Right lobe of liver (tissue), 6 donors: Measurements from ENCODE around the gene NFKB1. TPM values are rescaled to one million over a fixed set of nuclear protein-coding genes. Genes with fewer than 3 reads are reported as not detected.

Source experiments
- ATAC-seq, 4 donors: fragments of 200-7000 bp; cut with Tn5 transposase; one replicate each; pipeline ENCODE4 v1.9.1; 2020; ENCODE audit warnings: mild to moderate bottlenecking in 4 of 4, moderate library complexity in 4 of 4
- DNase-seq, 3 donors: peaks; one replicate each; pipeline ENCODE4 v3.0.0-alpha.2; 2020
- H3K27ac ChIP-seq, 3 donors: fragments of 200-600 bp; one replicate each; pipeline ENCODE4 v1.8.0; 2022
- H3K27me3 ChIP-seq, 2 donors: fragments of 200-600 bp; one replicate each; pipeline ENCODE4 v1.8.0; 2022
- H3K36me3 ChIP-seq, 4 donors: fragments of 200-600 bp; sonication (generic) in 1 of 4; one replicate each; pipeline versions ENCODE4 v1.5.1 to v1.8.0; 2017 to 2022; ENCODE audit warnings: control low read depth in 1 of 4
- H3K4me1 ChIP-seq, 4 donors: fragments of 200-600 bp; sonication (generic) in 1 of 4; one replicate each; pipeline versions ENCODE4 v1.5.1 to v1.8.0; 2017 to 2022; ENCODE audit warnings: control low read depth in 1 of 4
- H3K4me3 ChIP-seq, 3 donors: fragments of 200-600 bp; one replicate each; pipeline ENCODE4 v1.8.0; 2022
- H3K9me3 ChIP-seq, 4 donors: fragments of 200-600 bp; sonication (generic) in 1 of 4; one replicate each; pipeline versions ENCODE4 v1.5.1 to v1.8.0; 2017 to 2022; ENCODE audit warnings: control low read depth in 1 of 4
- POLR2A ChIP-seq: fragments of 450-650 bp; IDR thresholded peaks from one replicate; pipeline ENCODE4 v1.6.1; 2017; ENCODE audit warnings: antibody characterized with exemption, mild to moderate bottlenecking
- WGBS: methylation state at CpG from one replicate; pipeline ENCODE4 v1.1.6; 2018; ENCODE audit warnings: low coverage, low lambda C conversion rate; ENCODE audit not compliant: insufficient coverage; ENCODE audit errors: missing lambda C conversion rate; 5-methylcytosine and 5-hydroxymethylcytosine counted together
- intact Hi-C, 2 donors: fragments of 100-400 bp; cut with DNase I; formaldehyde crosslinking; loops; one replicate each; pipeline versions ENCODE4 v1.11.2 to v1.14.1; 2022
- total RNA-seq, 6 experiments: library from RNA; depleted of rRNA in 2 of 6; stranded (reverse); fragments of >200 nt in 2 of 6; fragmentation: NEBNext Ultra II Directional in 3 of 6; extraction: Animal tissue kit (Norgen Biotek cat#: 25700) in 3 of 6; gene quantifications; one replicate each; pipeline versions ENCODE4 v1.1.0 to v1.2.4, GENCODE V29; 2016 to 2023
- TF ChIP-seq, protein P1 (sequence below), 4 donors: fragments of 200-600 bp in 3 of 4; fragments of 450-650 bp in 1 of 4; IDR thresholded peaks; one replicate each; pipeline versions ENCODE4 v1.5.1 to v1.8.0; 2016 to 2022; ENCODE audit warnings: antibody characterized with exemption in 4 of 4, mild to moderate bottlenecking in 2 of 4
- donor health status: DM: no; HTN: yes; CAD: no.
- donor health status: DM: no; HTN: no; CAD: no.
- donor health status: DM: no; HTN: no; CAD: no.
- donor health status: DM: no; HTN: yes; CAD: no.
- donor health status: DM: no; HTN: yes; CAD: no.

NFKB1 gene
- total RNA-seq, 6 experiments from 2014 or later = 13.8 to 48.6 (median 17.5) TPM

DNA sequence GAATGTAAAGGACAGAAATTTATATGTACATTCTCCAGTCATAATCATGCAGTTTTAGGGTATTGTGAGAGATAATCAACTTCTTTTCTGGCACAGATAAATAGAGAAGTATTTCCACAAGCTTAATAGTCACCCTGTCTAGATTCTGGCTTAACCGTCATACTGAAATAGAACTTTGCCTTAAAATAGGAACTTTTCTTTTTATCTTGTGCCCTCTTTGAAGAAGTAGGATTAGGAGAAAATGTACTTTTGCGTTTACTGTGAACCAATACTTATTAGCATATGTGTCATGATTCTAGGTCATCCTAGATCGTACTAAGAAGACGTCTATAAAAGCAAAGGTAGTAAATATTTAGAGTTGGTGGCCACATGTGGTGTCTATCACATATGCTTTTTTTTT, 95.4 kb downstream of the NFKB1 start:
- intact Hi-C loops = no loop called here
- H3K36me3 ChIP-seq = peaks cover 12 to 52% (median 22%) of the 10 kb centered on the region in 4 donors
- ATAC-seq (no peak), DNase-seq (no peak)
- 75% methylated on average over 4 of the region's 4 CpGs for WGBS
- no peaks in the 10 kb centered on the region for H3K9me3 ChIP-seq
- no peaks in the 10 kb centered on the region for H3K27me3 ChIP-seq
- H3K4me1 ChIP-seq = no peaks in the 10 kb centered on the region
- no peak overlapping the region for H3K27ac ChIP-seq
- no peak overlapping the region for H3K4me3 ChIP-seq
- no peak for TF ChIP-seq POLR2A
- TF ChIP-seq, protein P1, sequence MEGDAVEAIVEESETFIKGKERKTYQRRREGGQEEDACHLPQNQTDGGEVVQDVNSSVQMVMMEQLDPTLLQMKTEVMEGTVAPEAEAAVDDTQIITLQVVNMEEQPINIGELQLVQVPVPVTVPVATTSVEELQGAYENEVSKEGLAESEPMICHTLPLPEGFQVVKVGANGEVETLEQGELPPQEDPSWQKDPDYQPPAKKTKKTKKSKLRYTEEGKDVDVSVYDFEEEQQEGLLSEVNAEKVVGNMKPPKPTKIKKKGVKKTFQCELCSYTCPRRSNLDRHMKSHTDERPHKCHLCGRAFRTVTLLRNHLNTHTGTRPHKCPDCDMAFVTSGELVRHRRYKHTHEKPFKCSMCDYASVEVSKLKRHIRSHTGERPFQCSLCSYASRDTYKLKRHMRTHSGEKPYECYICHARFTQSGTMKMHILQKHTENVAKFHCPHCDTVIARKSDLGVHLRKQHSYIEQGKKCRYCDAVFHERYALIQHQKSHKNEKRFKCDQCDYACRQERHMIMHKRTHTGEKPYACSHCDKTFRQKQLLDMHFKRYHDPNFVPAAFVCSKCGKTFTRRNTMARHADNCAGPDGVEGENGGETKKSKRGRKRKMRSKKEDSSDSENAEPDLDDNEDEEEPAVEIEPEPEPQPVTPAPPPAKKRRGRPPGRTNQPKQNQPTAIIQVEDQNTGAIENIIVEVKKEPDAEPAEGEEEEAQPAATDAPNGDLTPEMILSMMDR (IDR thresholded peaks at IDR 0.05) = no peak

DNA sequence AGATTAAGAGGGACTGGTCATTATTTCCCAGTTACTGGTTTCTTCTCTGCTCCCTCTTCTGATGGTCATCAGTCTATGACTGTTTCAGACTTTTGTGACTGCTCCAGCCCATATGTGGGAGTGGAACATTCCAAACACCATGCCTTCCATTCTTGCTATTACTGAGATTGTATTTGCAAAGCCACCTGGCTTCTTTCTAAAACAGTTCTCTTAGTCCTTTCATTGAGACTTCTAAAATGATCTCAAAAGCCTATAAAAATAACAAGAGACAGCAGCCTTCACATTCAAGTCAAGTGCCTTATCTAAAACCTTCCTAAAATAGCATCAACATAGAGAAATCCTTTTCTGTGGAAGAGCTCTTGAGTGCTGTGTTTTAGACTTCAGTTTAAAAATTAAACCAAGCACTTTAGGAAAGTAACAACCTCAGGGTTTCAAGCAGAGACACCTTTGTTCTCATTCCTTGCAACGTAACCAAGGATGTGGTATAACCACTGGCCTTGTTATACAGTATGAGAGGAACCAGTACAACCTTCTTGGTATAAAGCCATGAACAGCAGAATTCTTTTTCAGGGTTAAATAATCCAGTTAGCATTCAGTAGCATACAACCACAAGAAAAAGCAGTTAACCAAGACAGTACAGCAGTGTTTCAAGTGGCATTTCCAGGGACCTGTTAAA, 97.1 kb downstream of the NFKB1 start:
- no peaks in the 10 kb centered on the region for H3K9me3 ChIP-seq
- no peak for DNase-seq
- H3K4me1 ChIP-seq = no peaks in the 10 kb centered on the region
- intact Hi-C loops = no loop called here
- H3K27me3 ChIP-seq = no peaks in the 10 kb centered on the region
- H3K27ac ChIP-seq = no peak overlapping the region
- no peak overlapping the region for H3K4me3 ChIP-seq
- TF ChIP-seq POLR2A = no peak
- TF ChIP-seq, protein P1 (IDR thresholded peaks at IDR 0.05) = no peak
- 78% methylated on average over 1 of the region's 1 CpG for WGBS
- H3K36me3 ChIP-seq = peaks cover 12 to 61% (median 23%) of the 10 kb centered on the region in 4 donors
- no peak for ATAC-seq

DNA sequence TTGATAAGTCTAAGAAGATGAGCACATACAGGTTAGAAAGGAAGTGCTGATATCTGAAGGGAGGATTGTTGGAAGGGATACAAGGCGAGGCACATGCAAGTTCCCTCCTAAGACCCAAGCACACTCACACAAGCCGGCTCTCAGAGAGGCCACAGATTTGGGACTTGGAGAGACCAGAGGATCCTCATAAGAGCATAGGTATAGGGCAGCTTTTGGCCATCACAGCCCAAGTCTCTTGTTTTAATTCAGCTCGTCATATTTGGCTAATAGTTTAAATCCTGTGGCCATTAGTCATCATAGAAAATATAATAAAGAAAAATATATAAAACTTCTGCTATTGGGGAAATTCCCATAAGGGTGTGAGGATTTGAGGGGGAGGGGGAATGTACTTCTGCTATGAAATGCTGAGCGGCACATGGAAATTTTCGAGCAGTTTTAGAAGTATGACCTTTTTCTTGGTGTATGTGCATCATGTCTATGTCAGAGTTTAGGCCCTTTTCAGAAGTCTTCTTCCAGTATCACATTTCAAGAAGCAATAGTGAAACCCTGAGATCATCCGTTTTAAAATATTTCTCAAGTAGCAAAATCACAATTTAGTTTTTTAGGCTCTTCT, 97.7 kb downstream of the NFKB1 start:
- DNase-seq = no peak
- H3K27ac ChIP-seq = no peak overlapping the region
- TF ChIP-seq, protein P1 (IDR thresholded peaks at IDR 0.05) = no peak
- TF ChIP-seq POLR2A = no peak
- H3K36me3 ChIP-seq = peaks cover 12 to 65% (median 23%) of the 10 kb centered on the region in 4 donors
- no peak overlapping the region for H3K4me3 ChIP-seq
- 72% methylated on average over 5 of the region's 6 CpGs for WGBS
- H3K4me1 ChIP-seq = no peaks in the 10 kb centered on the region
- intact Hi-C loops = no loop called here
- H3K9me3 ChIP-seq = no peaks in the 10 kb centered on the region
- ATAC-seq = no peak
- H3K27me3 ChIP-seq = no peaks in the 10 kb centered on the region

DNA sequence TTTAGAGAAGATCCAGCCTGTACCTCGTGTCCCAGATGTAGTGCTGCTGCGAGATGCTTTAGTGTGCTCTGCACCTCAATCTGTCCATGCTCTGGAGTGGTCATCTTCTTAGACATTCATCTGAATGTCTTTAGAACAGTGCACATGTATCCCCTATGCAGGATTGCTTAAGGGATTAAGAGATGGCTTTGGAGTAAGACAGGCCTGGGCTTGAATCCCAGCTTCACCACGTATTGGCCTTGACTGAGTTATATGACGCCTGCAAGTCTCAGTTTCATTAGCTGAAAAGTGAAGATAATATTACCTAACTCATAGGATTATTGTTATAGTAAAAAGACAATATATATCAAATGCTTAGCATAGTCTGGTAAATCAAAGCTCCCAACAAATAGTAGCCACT, 98.3 kb downstream of the NFKB1 start:
- DNase-seq (no peak), ATAC-seq (no peak)
- intact Hi-C loops = no loop called here
- 89% methylated on average over 3 of the region's 4 CpGs for WGBS
- TF ChIP-seq, protein P1 (IDR thresholded peaks at IDR 0.05) = no peak
- TF ChIP-seq POLR2A = no peak
- Histone ChIP-seq H3K9me3 (no peaks in the 10 kb centered on the region), H3K4me1 (no peaks in the 10 kb centered on the region), H3K27ac (no peak overlapping the region), H3K36me3 (peaks cover 12 to 69% (median 23%) of the 10 kb centered on the region in 4 donors), H3K27me3 (no peaks in the 10 kb centered on the region), H3K4me3 (no peak overlapping the region)
